HEK293T (cell line): ENCODE measurements around the gene NBL1.

ENCODE experiments used
- CTCF ChIA-PET: fragments of 350-600 bp; formaldehyde crosslinking; extraction: SDS; loops from one replicate; lab custom pipeline; 2021; ENCODE audit warnings: antibody characterized with exemption, inconsistent platforms; lab: Yijun Ruan, JAX
- POLR2A ChIA-PET: fragments of 350-600 bp; formaldehyde crosslinking; extraction: SDS; loops from one replicate; lab custom pipeline; 2020; ENCODE audit warnings: antibody characterized with exemption, inconsistent platforms; lab: Yijun Ruan, JAX
- DNase-seq: peaks from one replicate; pipeline ENCODE4 v3.0.0; 2012; ENCODE audit warnings: mixed read lengths; ENCODE audit errors: extremely low spot score
- ARNT ChIP-seq: fragments of 450-650 bp; IDR thresholded peaks from 2 replicates; pipeline ENCODE4 v1.6.1; 2017; ENCODE audit warnings: mild to moderate bottlenecking
- BHLHE40 ChIP-seq: fragments of 450-650 bp; IDR thresholded peaks from 2 replicates; pipeline ENCODE4 v1.6.1; 2016; ENCODE audit warnings: mild to moderate bottlenecking, moderate library complexity, borderline replicate concordance
- CTBP1 ChIP-seq: fragments of 450-650 bp; IDR thresholded peaks from 2 replicates; pipeline ENCODE4 v1.6.1; 2016; ENCODE audit warnings: borderline replicate concordance
- ELF4 ChIP-seq: fragments of 450-650 bp; IDR thresholded peaks from 2 replicates; pipeline ENCODE4 v1.6.1; 2017; ENCODE audit warnings: antibody characterized with exemption
- FOXA1 ChIP-seq: fragments of 450-650 bp; IDR thresholded peaks from 2 replicates; pipeline ENCODE4 v1.6.1; 2016; ENCODE audit warnings: mild to moderate bottlenecking
- FOXK2 ChIP-seq: fragments of 450-650 bp; IDR thresholded peaks from 2 replicates; pipeline ENCODE4 v1.6.1; 2016; ENCODE audit warnings: mild to moderate bottlenecking
- FOXM1 ChIP-seq: fragments of 450-650 bp; IDR thresholded peaks from 2 replicates; pipeline ENCODE4 v1.6.1; 2017; ENCODE audit warnings: mild to moderate bottlenecking, borderline replicate concordance
- HDGF ChIP-seq: fragments of 450-650 bp; IDR thresholded peaks from 2 replicates; pipeline ENCODE4 v1.6.1; 2017; ENCODE audit warnings: antibody characterized with exemption, borderline replicate concordance
- L3MBTL2 ChIP-seq: fragments of 450-650 bp; conservative IDR thresholded peaks from 2 replicates; pipeline ENCODE4 v1.6.1; 2016; ENCODE audit warnings: mild to moderate bottlenecking
- LEF1 ChIP-seq: fragments of 450-650 bp; IDR thresholded peaks from 2 replicates; pipeline ENCODE4 v1.6.1; 2017; ENCODE audit warnings: mild to moderate bottlenecking, borderline replicate concordance
- NFRKB ChIP-seq: fragments of 450-650 bp; IDR thresholded peaks from 2 replicates; pipeline ENCODE4 v1.6.1; 2016; ENCODE audit warnings: mild to moderate bottlenecking, moderate library complexity
- SP1 ChIP-seq: fragments of 450-650 bp; IDR thresholded peaks from 2 replicates; pipeline ENCODE4 v1.6.1; 2017
- SUZ12 ChIP-seq: fragments of 450-650 bp; IDR thresholded peaks from 2 replicates; pipeline ENCODE4 v1.6.1; 2016; ENCODE audit warnings: mild to moderate bottlenecking
- TARDBP ChIP-seq: fragments of 450-650 bp; IDR thresholded peaks from 2 replicates; pipeline ENCODE4 v1.6.1; 2016
- ZNF384 ChIP-seq: fragments of 450-650 bp; IDR thresholded peaks from 2 replicates; pipeline ENCODE4 v1.6.1; 2016
- TF ChIP-seq, protein P1 (sequence below): fragments of 450-650 bp; IDR thresholded peaks from 2 replicates; pipeline ENCODE4 v1.6.1; 2016

NBL1 gene

DNA sequence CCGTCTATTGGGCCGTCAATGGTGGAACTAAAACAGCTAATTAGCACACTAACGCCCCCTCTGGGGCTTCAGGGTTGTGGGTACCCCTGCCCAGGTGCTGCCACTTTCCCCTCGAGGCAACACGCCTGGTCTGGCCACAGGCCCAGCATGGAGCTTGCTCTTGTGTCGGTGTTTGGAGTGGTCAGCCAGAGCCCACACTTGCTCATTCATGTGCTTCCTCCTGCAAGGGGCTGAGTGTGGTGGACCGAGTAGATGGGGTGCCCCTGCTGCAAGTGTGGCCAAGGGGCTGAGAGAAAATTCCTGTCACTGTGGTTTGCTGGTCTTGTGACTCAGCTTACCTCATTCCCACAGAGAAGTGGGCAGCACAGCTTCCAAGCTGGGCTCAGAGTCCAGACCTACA lies 46.2 kb downstream of the NBL1 start:
- ChIA-PET POLR2A (no interaction called here), CTCF (interaction anchor here (0.6 kb wide), 1 partner anchor 255 kb away, joined by 3 read pairs; no protein-coding TSS in a partner anchor)
- TF ChIP-seq BHLHE40 (no peak), FOXM1 (no peak), SUZ12 (no peak), ARNT (no peak), NFRKB (no peak), FOXA1 (no peak), TARDBP (no peak), ZNF384 (no peak), LEF1 (no peak), CTBP1 (no peak), ELF4 (no peak), L3MBTL2 (no peak), HDGF (no peak), SP1 (no peak)
- TF ChIP-seq, protein P1, sequence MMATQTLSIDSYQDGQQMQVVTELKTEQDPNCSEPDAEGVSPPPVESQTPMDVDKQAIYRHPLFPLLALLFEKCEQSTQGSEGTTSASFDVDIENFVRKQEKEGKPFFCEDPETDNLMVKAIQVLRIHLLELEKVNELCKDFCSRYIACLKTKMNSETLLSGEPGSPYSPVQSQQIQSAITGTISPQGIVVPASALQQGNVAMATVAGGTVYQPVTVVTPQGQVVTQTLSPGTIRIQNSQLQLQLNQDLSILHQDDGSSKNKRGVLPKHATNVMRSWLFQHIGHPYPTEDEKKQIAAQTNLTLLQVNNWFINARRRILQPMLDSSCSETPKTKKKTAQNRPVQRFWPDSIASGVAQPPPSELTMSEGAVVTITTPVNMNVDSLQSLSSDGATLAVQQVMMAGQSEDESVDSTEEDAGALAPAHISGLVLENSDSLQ = no peak
- no peak for DNase-seq

DNA sequence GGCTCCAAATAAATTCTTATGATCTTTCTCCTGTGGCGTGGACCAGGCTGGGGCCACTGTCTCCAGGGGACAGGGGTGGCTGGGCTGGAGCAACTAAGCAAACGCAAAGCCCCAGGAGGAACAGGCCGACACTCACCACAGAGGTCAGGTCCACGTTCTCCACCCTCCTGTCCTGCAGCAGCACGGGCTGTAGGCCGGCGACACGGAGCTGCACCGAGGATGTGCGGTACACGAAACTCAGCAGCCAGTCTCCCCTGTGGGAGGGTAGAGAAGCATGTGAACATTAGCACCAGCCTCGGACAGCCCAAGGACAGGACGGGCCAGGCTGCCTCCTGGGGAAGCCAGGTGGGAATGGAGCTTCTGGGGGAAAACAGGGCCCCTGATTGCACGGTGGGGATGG lies 50.2 kb downstream of the NBL1 start:
- ChIA-PET POLR2A (interaction anchor here (1.1 to 1.3 kb wide), 2 partner anchors 10 kb away, joined by 4 to 5 read pairs; no protein-coding TSS in a partner anchor), CTCF (interaction anchor here (1.6 kb wide), 1 partner anchor 10 kb away, joined by 10 read pairs; no protein-coding TSS in a partner anchor)
- TF ChIP-seq CTBP1 = no peak
- no peak for DNase-seq

DNA sequence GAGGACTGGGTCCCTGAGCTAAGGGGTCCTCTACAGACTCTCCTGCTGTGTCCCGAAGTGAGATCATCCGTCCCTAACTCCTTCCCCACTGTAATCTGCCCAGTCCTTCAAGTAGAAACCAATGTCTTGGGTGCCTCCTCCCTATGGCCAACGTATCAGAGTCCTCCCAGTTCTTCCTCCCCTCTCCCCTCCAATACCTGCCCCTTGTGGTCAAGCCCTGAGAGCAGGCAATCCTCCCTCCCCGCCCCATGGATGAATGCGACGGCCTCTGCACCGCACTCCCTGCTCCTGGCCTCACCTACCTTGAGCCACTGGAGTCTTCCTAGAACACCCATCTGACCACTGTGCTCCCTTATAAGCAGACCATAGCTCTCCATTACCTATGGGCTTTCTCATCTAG lies 51.7 kb downstream of the NBL1 start:
- CTCF ChIA-PET = interaction anchor here (1.0 kb wide), 1 partner anchor 16 kb away, joined by 3 read pairs; no protein-coding TSS in a partner anchor
- POLR2A ChIA-PET = no interaction called here
- no peak for DNase-seq
- TF ChIP-seq FOXK2 (no peak), LEF1 (no peak), NFRKB (no peak), HDGF (no peak), BHLHE40 (no peak), FOXA1 (no peak), L3MBTL2 (no peak), ELF4 (no peak), ZNF384 (no peak), ARNT (no peak), FOXM1 (no peak), TARDBP (no peak), SP1 (no peak)
- TF ChIP-seq, protein P1 = no peak

DNA sequence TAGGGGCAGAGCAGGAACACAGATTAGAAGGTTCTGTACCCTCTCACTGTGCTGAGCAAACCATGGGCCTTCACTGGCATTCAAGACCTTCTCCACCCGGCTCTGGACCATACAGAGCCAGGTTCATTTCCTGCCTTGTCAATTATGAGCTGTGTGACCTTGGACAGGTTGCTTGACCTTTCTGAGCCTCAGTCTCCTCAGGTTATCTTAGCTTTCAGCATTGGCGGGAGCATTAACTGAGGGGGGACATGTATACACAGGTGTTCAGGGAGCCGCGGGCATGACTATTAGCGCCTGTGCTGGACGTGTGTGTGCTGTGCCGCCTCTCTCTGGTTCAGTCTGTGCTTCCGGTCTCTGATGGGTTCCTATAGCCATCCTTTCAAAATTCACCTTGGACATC lies 52.7 kb downstream of the NBL1 start:
- ChIA-PET CTCF (no interaction called here), POLR2A (no interaction called here)

DNA sequence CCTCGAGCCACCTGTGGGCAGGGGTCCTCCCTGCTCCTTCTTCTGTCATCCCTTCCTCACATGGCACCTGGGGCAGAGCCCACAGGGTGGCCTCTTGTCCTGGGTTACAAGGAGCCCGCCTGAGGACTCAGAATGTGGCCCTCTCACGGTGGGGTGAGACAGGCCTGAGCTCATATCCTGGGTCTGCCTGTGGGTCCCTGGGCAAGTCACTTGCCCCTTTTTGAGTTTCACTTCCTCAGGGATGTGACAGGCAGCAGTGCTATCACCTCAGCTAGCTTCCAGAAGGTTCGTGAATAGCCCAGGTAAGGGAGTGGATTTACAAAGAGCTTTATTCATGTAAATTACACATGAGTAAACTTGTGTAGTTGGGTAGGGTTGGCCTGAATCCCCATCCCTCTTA lies 54.1 kb downstream of the NBL1 start:
- POLR2A ChIA-PET = no interaction called here
- CTCF ChIA-PET = interaction anchor here (1.0 kb wide), 1 partner anchor 17 kb away, joined by 4 read pairs; no protein-coding TSS in a partner anchor
- TF ChIP-seq HDGF (no peak), TARDBP (no peak), L3MBTL2 (no peak), NFRKB (no peak), SUZ12 (no peak), CTBP1 (no peak), ZNF384 (no peak)
- no peak for DNase-seq

More for the DNA sequence above, 52.7 kb downstream of the NBL1 start:
- TF ChIP-seq BHLHE40 (no peak), SUZ12 (no peak), LEF1 (no peak), FOXM1 (no peak), NFRKB (no peak), CTBP1 (no peak), FOXA1 (no peak), ZNF384 (no peak), L3MBTL2 (no peak)
- TF ChIP-seq, protein P1 = no peak
- no peak for DNase-seq

DNA sequence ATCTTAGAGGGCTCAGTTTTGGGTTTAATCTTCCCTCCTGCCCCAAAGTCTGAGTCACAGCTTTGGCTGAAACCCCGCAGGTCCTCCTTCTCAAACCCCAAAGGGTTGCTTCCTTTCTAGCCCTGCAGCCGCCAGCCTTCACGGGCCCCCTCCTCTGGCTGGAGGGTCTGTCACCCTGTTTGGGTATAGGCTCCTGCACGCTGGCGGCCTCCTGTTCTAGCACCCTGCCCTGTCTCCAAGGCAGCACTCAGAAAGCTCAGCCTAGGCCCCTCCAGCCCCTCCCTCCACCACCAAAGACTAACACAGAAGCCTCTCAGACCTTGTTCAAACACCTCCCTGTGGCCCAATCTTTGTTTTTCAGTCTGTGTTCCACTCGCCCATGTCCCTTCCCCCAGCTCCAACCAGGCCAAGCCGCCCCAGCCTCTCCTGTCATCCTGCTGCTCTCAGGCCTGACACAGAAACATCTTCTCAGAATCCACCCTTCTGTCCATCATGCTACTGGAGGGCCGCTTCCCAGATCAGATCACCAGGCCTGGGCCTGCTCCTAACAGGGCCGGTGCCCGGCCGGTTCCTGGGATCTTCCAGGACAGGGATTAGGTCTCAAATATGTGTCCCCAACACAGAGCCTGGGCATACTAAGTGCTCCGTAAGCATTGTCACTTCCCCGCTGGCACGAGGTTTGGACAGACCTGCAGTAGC lies 56.1 kb downstream of the NBL1 start:
- POLR2A ChIA-PET = no interaction called here
- no peak for DNase-seq
- CTCF ChIA-PET = no interaction called here
- TF ChIP-seq, protein P1 = no peak
- TF ChIP-seq ELF4 = no peak
- no peak for TF ChIP-seq BHLHE40
- TF ChIP-seq FOXA1 = no peak
